ENCODE data around the gene ZNF121.

GRCh38 chr19:9552536-9553274 lies 31.6 kb downstream of the ZNF121 start:
- TF ChIP-seq CTCF (IDR thresholded peaks at IDR 0.05; ENCODE audit: borderline replicate concordance, extremely low read depth, low read length, poor library complexity, severe bottlenecking) (no peak), EZH2 (IDR thresholded peaks at IDR 0.05; ENCODE audit: borderline replicate concordance, low read depth, low read length, severe bottlenecking) (no peak)

All from DND-41 (cell line).